Ammon's horn (tissue), 1 donor: ENCODE data around the gene XPO6.
"Not testable (repeated sequence)": the region's sequence is repeated elsewhere in the genome, so short reads cannot be mapped to it uniquely, and the experiment has no call there.

Experiments used
- DNase-seq: peaks from one replicate; pipeline ENCODE4 v3.0.0-alpha.2; 2016; ENCODE audit warnings: low spot score

Gene XPO6

GRCh38 chr16:28211758-28212531 is at the start of gene XPO6:
XPO6 (minus strand) TSS chr16:28211965; CDS start chr16:28211368, 597 bp downstream.
- DNase-seq: peak; percentile 97

- DNase-seq: no peak
Measured at GRCh38 chr16:28260193-28260592, 48.4 kb upstream of the XPO6 start.

GRCh38 chr16:28259781-28260150 is 48.0 kb upstream of the XPO6 start:
- no peak for DNase-seq

- DNase-seq: no peak
Measured at GRCh38 chr16:28259091-28259780, 47.5 kb upstream of the XPO6 start.

GRCh38 chr16:28258567-28258966 is 46.8 kb upstream of the XPO6 start:
- peak; percentile 39 for DNase-seq

- no peak for DNase-seq
Measured at GRCh38 chr16:28257256-28257655, 45.5 kb upstream of the XPO6 start.

GRCh38 chr16:28255838-28256237 is 44.1 kb upstream of the XPO6 start:
- no peak for DNase-seq

- DNase-seq: no peak
Measured at GRCh38 chr16:28254158-28254557, 42.4 kb upstream of the XPO6 start.

- DNase-seq: no peak
Measured at GRCh38 chr16:28250999-28251398, 39.2 kb upstream of the XPO6 start.

- DNase-seq: not testable (repeated sequence)
Measured at GRCh38 chr16:28249483-28249882, 37.7 kb upstream of the XPO6 start.

GRCh38 chr16:28241924-28242323 is 30.2 kb upstream of the XPO6 start:
- no peak for DNase-seq

GRCh38 chr16:28237754-28238357 is 26.1 kb upstream of the XPO6 start:
- no peak for DNase-seq

- DNase-seq: no peak
Measured at GRCh38 chr16:28231763-28232162, 20.0 kb upstream of the XPO6 start.

- not testable (repeated sequence) for DNase-seq
Measured at GRCh38 chr16:28223909-28224308, 12.1 kb upstream of the XPO6 start.

GRCh38 chr16:28219777-28220176 is 8.0 kb upstream of the XPO6 start:
- DNase-seq: not testable (repeated sequence)

- DNase-seq: no peak
Measured at GRCh38 chr16:28219282-28219681, 7.5 kb upstream of the XPO6 start.

- DNase-seq: no peak
Measured at GRCh38 chr16:28218109-28218508, 6.3 kb upstream of the XPO6 start.

- DNase-seq: no peak
Measured at GRCh38 chr16:28217326-28217725, 5.6 kb upstream of the XPO6 start.

GRCh38 chr16:28213396-28213795 is 1.6 kb upstream of the XPO6 start:
- DNase-seq: no peak

GRCh38 chr16:28212532-28212873 is 738 bp upstream of the XPO6 start:
- DNase-seq: no peak

- DNase-seq: peak; percentile 60
Measured at GRCh38 chr16:28210979-28211588, 681 bp downstream of the XPO6 start.

GRCh38 chr16:28210264-28210663 is 1.5 kb downstream of the XPO6 start:
- DNase-seq: no peak

- DNase-seq: no peak
Measured at GRCh38 chr16:28208824-28209223, 2.9 kb downstream of the XPO6 start.
